Esophagus (tissue), 2 donors: ENCODE data around the gene DDR1. TPM values are rescaled to one million over a fixed set of nuclear protein-coding genes. Genes with fewer than 3 reads are reported as not detected.

Source experiments
- H3K27ac ChIP-seq, 2 donors: one replicate each; pipeline ENCODE4 v1.5.1; 2013; ENCODE audit warnings: low read depth in 2 of 2, mild to moderate bottlenecking in 2 of 2, inconsistent platforms in 1 of 2, low read length in 1 of 2, moderate library complexity in 1 of 2
- H3K27me3 ChIP-seq, 2 donors: one replicate each; pipeline ENCODE4 v1.6.1; 2013; ENCODE audit warnings: low read length in 2 of 2, control low read depth in 1 of 2, mild to moderate bottlenecking in 1 of 2; ENCODE audit not compliant: insufficient read depth in 2 of 2, control insufficient read depth in 1 of 2
- H3K36me3 ChIP-seq, 2 donors: one replicate each; pipeline ENCODE4 v1.6.1; 2013; ENCODE audit warnings: low read length in 1 of 2; ENCODE audit not compliant: control insufficient read depth in 2 of 2, insufficient read depth in 2 of 2
- H3K4me1 ChIP-seq, 2 donors: one replicate each; pipeline ENCODE4 v1.6.1; 2013; ENCODE audit warnings: low read length in 1 of 2; ENCODE audit not compliant: control insufficient read depth in 2 of 2, insufficient read depth in 2 of 2
- H3K4me3 ChIP-seq, 2 donors: one replicate each; pipeline ENCODE4 v1.5.1; 2013; ENCODE audit warnings: low read length in 2 of 2, mild to moderate bottlenecking in 2 of 2, low read depth in 1 of 2, moderate library complexity in 1 of 2
- H3K9me3 ChIP-seq, 2 donors: one replicate each; pipeline ENCODE4 v1.6.1; 2013; ENCODE audit warnings: mild to moderate bottlenecking in 2 of 2, low read depth in 1 of 2, low read length in 1 of 2, moderate library complexity in 1 of 2; ENCODE audit not compliant: control insufficient read depth in 2 of 2, insufficient read depth in 1 of 2
- WGBS, 2 donors: extraction: QIAGEN DNeasy Blood & Tissue Kit; methylation state at CpG; one replicate each; pipeline ENCODE4 v1.1.7; 2013; 5-methylcytosine and 5-hydroxymethylcytosine counted together
- polyA plus RNA-seq, 2 donors: library from polyadenylated mRNA; stranded (reverse); fragments of 200-250 nt; gene quantifications; one replicate each; pipeline ENCODE4 v1.2.3, GENCODE V29; 2013
- donor health status: healthy with polysubstance abuse.
- donor health status: Bipolar disorder and iron deficiency.

DDR1 gene
- polyA plus RNA-seq, 2 donors = 102 to 136 TPM

GRCh38 chr6:30935018-30935417 lies 50.7 kb downstream of the DDR1 start:
- Histone ChIP-seq H3K36me3 (no peaks in the 10 kb centered on the region), H3K27ac (peak overlapping the region in 1 of 2 donors; percentile 47), H3K4me3 (no peak overlapping the region), H3K4me1 (peaks cover 10 to 22% of the 10 kb centered on the region in 2 donors), H3K9me3 (no peaks in the 10 kb centered on the region), H3K27me3 (no peaks in the 10 kb centered on the region)
- 20% methylated on average over 3 of the region's 3 CpGs for WGBS, 2 donors

GRCh38 chr6:30937265-30937664 lies 52.9 kb downstream of the DDR1 start:
- no peak overlapping the region for H3K4me3 ChIP-seq
- 71 to 79% methylated on average over 6 of the region's 6 CpGs for WGBS, 2 donors

GRCh38 chr6:30938730-30939129 lies 54.4 kb downstream of the DDR1 start:
- Histone ChIP-seq H3K4me1 (peaks cover 11 to 32% of the 10 kb centered on the region in 2 donors), H3K27me3 (no peaks in the 10 kb centered on the region), H3K27ac (peak overlapping the region; percentile 89 to 98), H3K36me3 (no peaks in the 10 kb centered on the region), H3K4me3 (no peak overlapping the region), H3K9me3 (no peaks in the 10 kb centered on the region)
- 40 to 55% methylated on average over 4 of the region's 4 CpGs for WGBS, 2 donors

More at GRCh38 chr6:30937265-30937664, 52.9 kb downstream of the DDR1 start:
- Histone ChIP-seq H3K9me3 (no peaks in the 10 kb centered on the region), H3K4me1 (peaks cover 10 to 30% of the 10 kb centered on the region in 2 donors), H3K36me3 (no peaks in the 10 kb centered on the region), H3K27me3 (no peaks in the 10 kb centered on the region), H3K27ac (peak overlapping the region in 1 of 2 donors; percentile 20)

DNA sequence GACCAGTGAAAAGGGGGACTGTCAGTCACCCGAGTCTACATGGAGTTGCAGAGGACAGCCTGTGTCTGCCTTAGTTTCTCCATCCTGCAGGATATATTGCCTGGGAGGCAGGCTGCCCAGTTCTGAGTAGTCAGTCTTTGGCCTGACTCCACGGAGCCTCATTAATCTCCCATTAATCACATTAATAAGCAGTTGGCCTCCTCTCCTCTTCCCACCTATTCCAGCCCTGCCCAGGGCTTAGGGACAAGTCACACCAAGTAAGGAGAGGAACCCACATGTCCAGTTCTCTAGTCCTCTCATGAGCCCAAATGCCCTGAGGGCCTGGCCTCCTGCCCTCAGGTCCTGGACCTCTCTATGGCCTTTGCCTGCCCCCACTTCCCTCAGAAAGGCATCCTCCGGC lies 55.2 kb downstream of the DDR1 start:
- Histone ChIP-seq H3K27ac (peak overlapping the region; percentile 82 to 93), H3K27me3 (no peaks in the 10 kb centered on the region), H3K4me1 (peaks cover 11 to 32% of the 10 kb centered on the region in 2 donors), H3K9me3 (no peaks in the 10 kb centered on the region), H3K36me3 (no peaks in the 10 kb centered on the region), H3K4me3 (no peak overlapping the region)
- WGBS, 2 donors = 22 to 37% methylated on average over 3 of the region's 3 CpGs

- Histone ChIP-seq H3K27ac (peak within 1 kb of the TSS; percentile 82 to 93), H3K4me3 (no peak within 1 kb of the TSS), H3K9me3 (no peaks in the 10 kb centered on the region), H3K36me3 (no peaks in the 10 kb centered on the region), H3K27me3 (no peaks in the 10 kb centered on the region), H3K4me1 (peaks cover 11 to 32% of the 10 kb centered on the region in 2 donors)
- 55 to 57% methylated on average over 16 of the region's 16 CpGs for WGBS, 2 donors
Measured at GRCh38 chr6:30940361-30940986, 56.2 kb downstream of the DDR1 start, which contains the start of gene MUCL3. MUCL3 (plus strand) TSS chr6:30940973; CDS start chr6:30941000, 27 bp downstream.

- Histone ChIP-seq H3K4me1 (peaks cover 11 to 32% of the 10 kb centered on the region in 2 donors), H3K27me3 (no peaks in the 10 kb centered on the region), H3K9me3 (no peaks in the 10 kb centered on the region), H3K4me3 (no peak overlapping the region), H3K27ac (peak overlapping the region in 1 of 2 donors; percentile 29), H3K36me3 (no peaks in the 10 kb centered on the region)
- WGBS, 2 donors = 17 to 20% methylated on average over 15 of the region's 15 CpGs
Measured at GRCh38 chr6:30942338-30943060, 58.2 kb downstream of the DDR1 start.

- Histone ChIP-seq H3K36me3 (no peaks in the 10 kb centered on the region), H3K9me3 (no peaks in the 10 kb centered on the region), H3K27me3 (no peaks in the 10 kb centered on the region), H3K27ac (no peak overlapping the region), H3K4me1 (peaks cover 3 to 22% of the 10 kb centered on the region in 2 donors), H3K4me3 (no peak overlapping the region)
- WGBS, 2 donors = 86 to 89% methylated on average over 4 of the region's 4 CpGs
Measured at GRCh38 chr6:30944051-30944450, 59.7 kb downstream of the DDR1 start.

DNA sequence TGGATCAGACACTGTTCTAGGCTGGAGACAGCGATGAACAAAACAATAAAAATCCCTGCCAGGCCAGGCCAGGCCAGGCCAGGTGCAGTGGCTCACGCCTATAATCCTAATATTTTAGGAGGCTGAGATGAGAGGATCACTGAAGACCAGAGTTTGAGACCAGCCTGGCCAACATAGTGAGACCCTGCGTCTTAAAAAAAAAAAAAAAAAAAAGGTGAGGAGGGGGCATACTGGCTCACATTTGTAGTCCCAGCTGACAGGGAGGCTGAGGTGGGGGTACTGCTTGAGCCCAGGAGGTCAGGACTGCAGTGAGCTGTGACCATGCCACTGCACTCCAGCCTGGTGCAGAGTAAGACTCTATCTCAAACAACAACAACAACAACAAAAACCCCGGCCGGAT lies 61.0 kb downstream of the DDR1 start:
- WGBS, 2 donors = 86 to 96% methylated on average over 5 of the region's 5 CpGs
- no peaks in the 10 kb centered on the region for H3K9me3 ChIP-seq
- peaks cover 3 to 12% of the 10 kb centered on the region in 2 donors for H3K4me1 ChIP-seq
- H3K27ac ChIP-seq = no peak overlapping the region
- H3K36me3 ChIP-seq = no peaks in the 10 kb centered on the region
- H3K27me3 ChIP-seq = no peaks in the 10 kb centered on the region
- no peak overlapping the region for H3K4me3 ChIP-seq

DNA sequence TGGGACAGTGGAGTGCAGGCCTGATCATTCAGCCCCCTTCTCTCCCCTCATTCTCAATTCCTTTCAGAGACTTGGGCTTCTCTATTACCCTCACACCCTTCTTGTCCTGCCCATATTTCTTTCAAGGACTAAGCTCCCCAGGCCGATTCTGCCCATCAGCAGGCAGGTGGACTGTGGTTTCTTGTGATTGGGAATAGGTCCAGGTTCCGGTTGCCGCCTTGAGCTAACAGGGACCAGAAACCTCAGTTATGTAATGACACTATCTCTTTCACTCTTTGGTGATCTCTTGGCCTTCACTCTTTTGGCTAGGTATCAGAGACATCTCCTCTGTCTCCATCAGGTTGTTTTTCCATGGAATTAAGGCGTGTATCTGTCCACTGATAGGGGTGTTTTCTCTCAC lies 62.9 kb downstream of the DDR1 start:
- 70 to 73% methylated on average over 4 of the region's 4 CpGs for WGBS, 2 donors
- no peak overlapping the region for H3K27ac ChIP-seq

More for the DNA sequence above, 62.9 kb downstream of the DDR1 start:
- Histone ChIP-seq H3K9me3 (peaks cover 0 to 6% of the 10 kb centered on the region in 2 donors), H3K4me1 (peaks cover 3 to 5% of the 10 kb centered on the region in 2 donors), H3K4me3 (no peak overlapping the region), H3K27me3 (no peaks in the 10 kb centered on the region), H3K36me3 (no peaks in the 10 kb centered on the region)
